Hepatocyte (in vitro differentiated cells): Measurements from ENCODE around the gene DHRS2.

Experiments used
- CTCF ChIP-seq: fragments of 200-600 bp; sonication (generic); IDR thresholded peaks from 2 replicates; pipeline ENCODE4 v1.5.1; 2016; ENCODE audit warnings: antibody characterized with exemption, mild to moderate bottlenecking; ENCODE audit not compliant: poor library complexity
- EZH2 ChIP-seq: fragments of 200-600 bp; sonication (generic); IDR thresholded peaks from 2 replicates; pipeline ENCODE4 v1.6.1; 2016; ENCODE audit warnings: antibody characterized with exemption, mild to moderate bottlenecking, borderline replicate concordance

- TF ChIP-seq CTCF: no peak
- no peak for TF ChIP-seq EZH2
These were observed 31.4 kb upstream of the DHRS2 start for GRCh38 chr14:23604675-23605170.
